DMS 273 (cell line): ENCODE measurements around the gene SLC6A9.
A peak's percentile ranks its signal among the peaks of the same experiment; 100 is the strongest.

Experiments
- DNase-seq: peaks from one replicate; lab custom pipeline; 2025; ENCODE audit not compliant: unreplicated experiment; lab: John Stamatoyannopoulos, UW

Gene SLC6A9

GRCh38 chr1:44031252-44032169 is at the start of gene SLC6A9:
SLC6A9 (minus strand) TSS chr1:44031462; CDS start chr1:44024277, 7,185 bp downstream.
- peak; percentile 76 for DNase-seq

DNA sequence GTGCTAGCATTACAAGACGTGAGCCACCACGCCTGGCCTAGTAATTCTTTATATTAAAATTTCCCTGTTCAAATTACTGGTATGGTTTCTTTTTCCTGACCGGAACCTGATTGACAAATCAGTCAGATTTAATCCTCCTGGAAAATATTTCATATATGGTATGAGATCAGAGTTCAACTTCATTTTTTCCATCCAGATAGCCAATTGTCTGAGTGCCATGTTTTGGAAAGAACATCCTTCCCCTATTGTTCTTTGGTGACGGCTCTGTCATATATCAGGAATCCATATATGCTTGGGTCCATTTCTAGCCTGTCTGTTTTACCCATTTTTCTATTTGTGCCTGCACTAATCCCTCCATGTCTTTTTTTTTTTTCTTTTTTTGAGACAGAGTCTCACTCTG is 48.3 kb upstream of the SLC6A9 start:
- DNase-seq: no peak

- no peak for DNase-seq
Observed at GRCh38 chr1:44078104-44078503, 46.8 kb upstream of the SLC6A9 start.

GRCh38 chr1:44077421-44077820 is 46.2 kb upstream of the SLC6A9 start:
- no peak for DNase-seq

- DNase-seq: no peak
Observed at GRCh38 chr1:44076066-44076465, 44.8 kb upstream of the SLC6A9 start.

GRCh38 chr1:44074415-44074814 is 43.2 kb upstream of the SLC6A9 start:
- DNase-seq: no peak

- no peak for DNase-seq
Observed at GRCh38 chr1:44073528-44073927, 42.3 kb upstream of the SLC6A9 start.

- no peak for DNase-seq
Observed at GRCh38 chr1:44072821-44073220, 41.6 kb upstream of the SLC6A9 start.

DNA sequence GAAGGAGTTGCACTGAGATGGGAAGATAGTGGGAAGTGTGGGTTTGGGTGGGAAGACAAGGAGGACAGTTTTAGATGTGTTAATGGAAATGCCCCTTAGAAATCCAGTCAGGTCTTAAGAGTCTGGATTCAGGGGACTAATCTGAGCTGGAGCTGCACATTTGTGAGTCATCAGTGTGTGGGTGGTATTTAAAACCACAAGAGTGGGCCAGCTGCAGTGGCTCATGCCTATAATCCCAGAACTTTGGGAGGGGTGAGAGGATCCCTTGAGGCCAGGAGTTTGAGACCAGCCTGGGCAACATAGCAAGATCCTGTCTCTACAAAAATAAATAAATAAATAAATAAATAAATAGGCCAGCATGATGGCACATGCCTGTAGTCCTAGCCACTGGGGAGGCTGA is 40.9 kb upstream of the SLC6A9 start:
- peak; percentile 24 for DNase-seq

GRCh38 chr1:44071461-44071860 is 40.2 kb upstream of the SLC6A9 start:
- DNase-seq: no peak

DNA sequence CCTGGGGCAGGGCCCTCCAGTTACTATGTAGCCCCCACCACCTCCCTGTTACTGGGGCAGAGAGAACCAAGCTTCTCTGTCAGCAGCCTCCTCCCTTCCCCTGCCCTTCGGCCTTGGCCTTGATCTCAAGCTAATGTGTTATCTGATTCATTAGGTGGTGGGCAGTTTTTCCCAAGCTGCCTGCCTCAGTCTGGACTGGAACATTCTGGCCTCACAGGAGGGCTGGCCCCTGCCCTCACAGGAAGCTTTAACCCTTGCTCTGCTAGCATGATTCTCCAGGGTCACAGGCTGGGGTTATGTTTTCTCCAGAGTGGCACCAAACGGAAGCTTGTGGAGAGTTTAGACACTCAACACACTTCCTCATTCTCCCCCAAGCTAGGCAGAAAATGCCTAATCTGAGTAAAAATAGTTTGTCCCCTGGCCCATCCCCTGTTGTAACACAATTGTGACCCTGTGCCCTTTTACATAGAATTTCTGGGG is 37.2 kb upstream of the SLC6A9 start:
- DNase-seq: no peak

GRCh38 chr1:44067266-44068250 is 36.3 kb upstream of the SLC6A9 start:
- DNase-seq: no peak

DNA sequence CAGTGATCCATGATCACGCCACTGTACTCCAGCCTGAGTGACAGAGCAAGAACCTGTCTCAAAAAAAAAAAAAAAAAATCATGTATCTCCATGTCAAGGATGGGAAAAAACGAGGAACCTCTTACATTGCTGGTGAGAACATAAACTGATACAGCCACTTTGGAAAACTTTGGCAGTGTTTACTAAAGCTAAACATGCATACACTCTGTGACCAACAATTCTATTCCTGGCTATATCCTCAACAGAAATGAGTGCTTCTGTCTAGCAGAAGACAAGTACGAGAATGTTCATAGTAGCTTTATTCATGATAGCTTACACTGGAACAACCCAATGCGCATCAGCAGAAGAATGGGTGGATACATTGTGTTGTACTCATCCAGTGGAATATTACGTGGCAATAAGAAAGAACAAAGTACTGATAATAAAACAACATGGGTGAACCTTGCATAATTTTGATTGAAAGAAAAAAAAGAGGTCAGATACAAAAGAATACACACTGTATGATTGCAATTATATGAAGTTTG is 31.5 kb upstream of the SLC6A9 start:
- no peak for DNase-seq

DNA sequence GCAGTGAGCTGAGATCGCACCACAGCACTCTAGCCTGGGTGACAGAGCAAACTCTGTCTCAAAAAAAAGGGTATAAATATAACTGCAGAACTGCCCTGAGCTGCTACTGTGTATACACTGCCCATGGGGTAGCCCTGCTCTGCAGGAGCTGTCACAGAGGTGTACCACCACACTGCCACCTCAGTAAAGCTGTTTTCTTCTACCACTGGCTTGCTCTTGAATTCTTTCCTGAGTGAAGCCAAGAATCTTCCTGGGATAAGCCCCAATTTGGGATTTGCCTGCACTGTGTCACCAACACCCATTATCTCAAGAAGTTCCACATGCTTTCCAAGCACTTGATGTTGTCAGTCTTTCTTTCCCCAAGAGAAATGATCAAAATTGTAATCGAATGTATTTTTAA is 30.6 kb upstream of the SLC6A9 start:
- no peak for DNase-seq

- DNase-seq: no peak
Observed at GRCh38 chr1:44060830-44061267, 29.6 kb upstream of the SLC6A9 start.

GRCh38 chr1:44059664-44060355 is 28.5 kb upstream of the SLC6A9 start:
- no peak for DNase-seq

DNA sequence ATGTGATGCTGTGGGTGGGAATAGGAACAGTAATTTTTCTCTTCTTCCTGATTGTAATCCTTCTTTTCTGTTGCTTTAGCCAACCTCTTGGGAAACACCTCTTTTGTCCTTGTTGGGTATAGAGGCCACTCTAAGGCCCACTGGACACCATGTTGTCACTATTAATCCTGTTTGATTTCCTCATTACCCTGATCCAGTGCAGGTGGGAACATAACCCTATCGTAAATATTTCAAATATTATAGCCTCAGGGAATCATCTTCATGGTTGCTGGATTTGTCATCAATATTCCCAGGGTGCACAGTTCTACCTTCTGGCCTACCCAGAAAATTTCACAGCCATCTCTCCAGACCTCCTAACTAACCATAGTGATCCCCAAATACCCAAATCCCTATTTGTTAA is 27.9 kb upstream of the SLC6A9 start:
- no peak for DNase-seq

GRCh38 chr1:44057293-44057692 is 26.0 kb upstream of the SLC6A9 start:
- no peak for DNase-seq

DNA sequence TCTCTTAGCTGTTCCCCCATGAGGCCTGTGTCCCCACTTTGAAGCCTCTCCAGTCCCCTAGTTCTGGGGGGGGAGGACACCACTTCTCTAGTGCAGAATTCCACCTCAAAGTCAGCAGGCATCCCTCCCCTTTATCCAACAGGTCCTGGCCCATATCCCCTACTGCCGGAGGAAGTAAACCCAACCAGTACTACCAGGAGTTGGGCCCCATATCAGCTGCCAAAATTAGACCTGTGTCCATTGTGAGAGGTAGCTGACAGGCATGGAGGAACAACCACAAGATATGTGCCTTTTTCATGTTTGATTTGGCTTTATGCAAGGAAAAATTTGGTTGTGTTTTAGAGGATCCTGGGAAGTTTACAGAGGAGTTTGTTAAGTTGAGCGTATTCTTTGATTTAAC is 22.1 kb upstream of the SLC6A9 start:
- no peak for DNase-seq

DNA sequence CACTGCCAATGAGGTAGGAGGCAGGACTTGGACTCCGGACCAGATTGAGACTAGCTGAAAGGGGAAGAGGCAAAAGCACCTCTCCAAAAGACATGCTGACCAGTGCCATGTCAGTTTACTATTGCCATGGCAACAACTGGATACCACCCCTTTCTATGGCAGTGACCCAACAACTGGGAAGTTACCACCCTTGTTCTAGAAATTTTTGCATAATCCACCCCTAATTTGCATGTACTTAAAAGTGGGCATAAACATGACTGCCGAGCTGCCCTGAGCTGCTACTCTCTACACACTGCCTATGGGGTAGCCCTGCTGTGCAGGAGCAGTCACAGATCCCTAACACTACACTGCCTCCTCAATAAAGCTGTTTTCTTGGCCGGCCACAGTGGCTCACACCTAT is 19.0 kb upstream of the SLC6A9 start:
- DNase-seq: no peak

DNA sequence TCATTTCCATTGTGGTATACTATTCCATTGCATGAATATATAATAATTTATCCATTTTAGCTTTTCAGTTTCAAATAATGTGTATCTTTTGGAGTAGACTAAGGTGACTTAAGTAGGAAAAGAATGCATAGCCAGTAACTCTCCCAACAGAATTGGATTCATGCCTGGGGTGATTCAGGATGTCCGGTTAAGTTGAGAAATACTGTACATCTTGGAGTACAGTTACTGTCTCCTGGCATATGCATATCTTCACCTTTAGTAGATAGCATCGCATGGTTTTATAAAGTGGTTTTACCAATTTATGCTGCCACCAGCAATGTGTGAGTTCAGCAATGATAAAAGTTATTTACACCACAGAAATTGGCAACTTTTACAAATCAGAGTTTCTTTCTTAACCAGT is 18.6 kb upstream of the SLC6A9 start:
- DNase-seq: no peak
